ENCODE measurements around the gene FBXL14. TPM values are rescaled to one million over a fixed set of nuclear protein-coding genes. Genes with fewer than 3 reads are reported as not detected.

FBXL14 gene
- total and polyA plus RNA-seq, 9 of the 15 experiments (the other 6 are each of a cell fraction or from before 2014, with no cell fraction given) = 0.13 to 9.8 (median 3.3) TPM

- BruUV-seq (replicated peaks) = no TSS peak
- Histone ChIP-seq H3K27me3 (ENCODE audit: control insufficient read depth in 2 of 2, insufficient read depth in 2 of 2, low read length in 2 of 2) (no peaks in the 10 kb centered on the region), H3K9ac (ENCODE audit: insufficient read depth in 1 of 2, low read depth in 2 of 2, low read length in 2 of 2) (no peak overlapping the region), H3K4me2 (ENCODE audit: insufficient read depth, low read length) (no peak overlapping the region), H3K4me1 (replicated peaks in 1 of 2; ENCODE audit: control insufficient read depth in 2 of 2, insufficient read depth in 2 of 2, low read length in 2 of 2) (peaks cover 4% of the 10 kb centered on the region in 2 experiments; a peak in 3 of 5 replicates), H3K79me2 (ENCODE audit: control insufficient read depth, insufficient read depth, low read length) (no peaks in the 10 kb centered on the region; the same call in 2 of the 3 replicates), H3K9me1 (ENCODE audit: control insufficient read depth, insufficient read depth, low read length) (no peaks in the 10 kb centered on the region), H3K4me3 (no peak overlapping the region), H2AFZ (ENCODE audit: low read depth, low read length) (no peak overlapping the region), H3K36me3 (ENCODE audit: control insufficient read depth, insufficient read depth, low read length) (no peaks in the 10 kb centered on the region), H3K27ac (ENCODE audit: extremely low read depth, low read depth, low read length) (no peak overlapping the region), H3K9me3 (replicated peaks; ENCODE audit: control insufficient read depth, insufficient read depth, low read depth, low read length) (no peaks in the 10 kb centered on the region), H4K20me1 (replicated peaks; ENCODE audit: control insufficient read depth, insufficient read depth, low read length) (no peaks in the 10 kb centered on the region)
- FAIRE-seq = no peak
- ATAC-seq = no peak
- 78% methylated on average over 6 of the region's 7 CpGs for WGBS (ENCODE audit: insufficient coverage, low coverage, missing lambda C conversion rate)
- intact Hi-C loops (cut with micrococcal nuclease) (no loop called here), in situ Hi-C loops (cut with MboI) (no loop called here)
- POLR2A ChIA-PET = no interaction called here
- DNase-seq (ENCODE audit: extremely low read depth in 1 of 4, low spot score in 3 of 4) = no peak
- CTCF ChIA-PET (ENCODE audit: low intra/inter-chr PET ratio) = no interaction called here
- no peak for TF ChIP-seq OTX1 (CRISPR knock-in tag; IDR thresholded peaks at IDR 0.05)
- no peak for TF ChIP-seq SIN3A (IDR thresholded peaks at IDR 0.05; ENCODE audit: borderline replicate concordance in 2 of 2, control insufficient read depth in 1 of 2, low read depth in 2 of 2, low read length in 2 of 2)
- no peak for TF ChIP-seq ZFP36 (IDR thresholded peaks at IDR 0.05; ENCODE audit: low read depth, low read length, partially characterized antibody)
- TF ChIP-seq CHD7 (IDR thresholded peaks at IDR 0.05; ENCODE audit: low read depth, low read length) = no peak
- TF ChIP-seq SRSF9 (IDR thresholded peaks at IDR 0.05; ENCODE audit: borderline replicate concordance, low read depth, low read length) = no peak
- no peak for TF ChIP-seq CSDE1 (IDR thresholded peaks at IDR 0.05)
- TF ChIP-seq ZNF347 (CRISPR knock-in tag; IDR thresholded peaks at IDR 0.05; ENCODE audit: low read depth) = no peak
- TF ChIP-seq HNRNPL (IDR thresholded peaks at IDR 0.05; ENCODE audit: low read depth, low read length) = no peak
- no peak for TF ChIP-seq SMAD4 (CRISPR knock-in tag; conservative IDR thresholded peaks at IDR 0.05)
- no peak for TF ChIP-seq NELFE (IDR thresholded peaks at IDR 0.05; ENCODE audit: insufficient read depth, insufficient read length)
- no peak for TF ChIP-seq GABPB1 (CRISPR knock-in tag; IDR thresholded peaks at IDR 0.05)
Observed at GRCh38 chr12:1544996-1545700, 49.2 kb downstream of the FBXL14 start.
